Measurements from ENCODE around the gene CCNG1. TPM values are rescaled to one million over a fixed set of nuclear protein-coding genes. Genes with fewer than 3 reads are reported as not detected.

CCNG1 gene
- total RNA-seq, 1 donor: 258 TPM

DNA sequence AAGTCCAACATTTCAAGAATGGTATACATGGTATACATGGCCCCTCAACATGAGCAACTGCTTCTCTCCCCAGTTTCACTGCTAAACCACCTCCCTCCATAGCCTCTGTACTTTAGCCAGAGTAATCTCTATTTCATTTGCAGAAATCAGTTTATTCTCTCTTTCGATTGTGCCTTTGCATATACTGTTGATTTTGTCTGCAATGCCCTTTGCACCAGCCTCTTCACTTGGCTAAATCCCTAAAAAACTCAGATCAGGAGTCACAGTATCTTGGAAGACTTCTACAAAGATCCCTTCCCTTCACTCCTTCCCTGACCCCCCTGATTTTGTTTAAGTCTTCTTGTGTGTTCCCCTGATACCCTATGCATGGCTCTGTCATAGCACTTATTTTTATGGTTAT is 4.9 kb upstream of the CCNG1 start:
- H3K4me3 ChIP-seq (ENCODE audit: low read depth, low read length): no peak overlapping the region
- DNase-seq (ENCODE audit: low read depth): no peak
- TF ChIP-seq, protein P1, sequence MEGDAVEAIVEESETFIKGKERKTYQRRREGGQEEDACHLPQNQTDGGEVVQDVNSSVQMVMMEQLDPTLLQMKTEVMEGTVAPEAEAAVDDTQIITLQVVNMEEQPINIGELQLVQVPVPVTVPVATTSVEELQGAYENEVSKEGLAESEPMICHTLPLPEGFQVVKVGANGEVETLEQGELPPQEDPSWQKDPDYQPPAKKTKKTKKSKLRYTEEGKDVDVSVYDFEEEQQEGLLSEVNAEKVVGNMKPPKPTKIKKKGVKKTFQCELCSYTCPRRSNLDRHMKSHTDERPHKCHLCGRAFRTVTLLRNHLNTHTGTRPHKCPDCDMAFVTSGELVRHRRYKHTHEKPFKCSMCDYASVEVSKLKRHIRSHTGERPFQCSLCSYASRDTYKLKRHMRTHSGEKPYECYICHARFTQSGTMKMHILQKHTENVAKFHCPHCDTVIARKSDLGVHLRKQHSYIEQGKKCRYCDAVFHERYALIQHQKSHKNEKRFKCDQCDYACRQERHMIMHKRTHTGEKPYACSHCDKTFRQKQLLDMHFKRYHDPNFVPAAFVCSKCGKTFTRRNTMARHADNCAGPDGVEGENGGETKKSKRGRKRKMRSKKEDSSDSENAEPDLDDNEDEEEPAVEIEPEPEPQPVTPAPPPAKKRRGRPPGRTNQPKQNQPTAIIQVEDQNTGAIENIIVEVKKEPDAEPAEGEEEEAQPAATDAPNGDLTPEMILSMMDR (IDR thresholded peaks at IDR 0.05; ENCODE audit: insufficient read depth, low read length): no peak

DNA sequence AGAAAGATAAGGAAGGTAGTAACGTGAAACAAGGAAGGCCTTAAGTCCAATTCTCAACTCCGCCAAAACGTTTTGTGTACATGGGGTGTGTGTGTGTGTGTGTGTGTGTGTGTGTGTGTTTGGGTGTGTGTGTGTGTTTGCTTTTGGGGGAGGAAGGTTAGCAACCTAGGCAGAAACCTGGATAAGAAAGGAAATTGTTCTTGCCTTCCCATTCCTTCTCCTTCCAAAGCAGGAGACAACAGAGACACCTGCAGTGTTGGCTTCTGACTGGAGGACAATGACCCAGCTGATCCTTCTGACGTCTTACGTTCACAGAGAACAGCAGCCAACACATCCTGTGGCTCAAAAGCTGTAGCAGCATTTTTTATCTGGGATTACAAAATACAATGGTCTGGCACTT is 4.1 kb upstream of the CCNG1 start:
- TF ChIP-seq, protein P1 (IDR thresholded peaks at IDR 0.05; ENCODE audit: insufficient read depth, low read length): no peak
- peak; percentile 13 for DNase-seq (ENCODE audit: low read depth)
- no peak overlapping the region for H3K4me3 ChIP-seq (ENCODE audit: low read depth, low read length)

- no peak overlapping the region for H3K4me3 ChIP-seq (ENCODE audit: low read depth, low read length)
- peak; percentile 61 for DNase-seq (ENCODE audit: low read depth)
- TF ChIP-seq, protein P1 (IDR thresholded peaks at IDR 0.05; ENCODE audit: insufficient read depth, low read length): no peak
These were observed 3.0 kb upstream of the CCNG1 start for GRCh38 chr5:163434401-163434866.

DNA sequence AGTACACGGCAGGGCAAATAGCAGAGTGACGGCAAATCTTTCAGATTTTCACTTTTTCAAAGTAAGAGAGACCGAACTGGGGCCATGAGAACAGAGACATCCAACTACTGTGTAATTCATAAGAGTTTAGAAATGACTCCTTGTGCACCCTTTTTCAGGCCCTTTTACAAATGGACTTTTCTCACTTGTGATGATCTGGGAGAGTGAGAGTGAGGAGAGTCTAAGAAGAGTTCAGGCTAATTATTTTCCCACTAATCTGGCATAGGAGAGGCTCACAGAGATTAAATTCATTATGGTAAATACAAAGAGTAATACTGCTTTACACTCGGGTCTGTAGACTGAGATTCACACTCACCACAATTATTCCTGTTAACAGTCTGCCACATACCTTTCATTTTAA is 880 bp upstream of the CCNG1 start:
- no peak overlapping the region for H3K4me3 ChIP-seq (ENCODE audit: low read depth, low read length)
- TF ChIP-seq, protein P1 (IDR thresholded peaks at IDR 0.05; ENCODE audit: insufficient read depth, low read length): no peak
- no peak for DNase-seq (ENCODE audit: low read depth)

- peak overlapping the region; percentile 65 for H3K4me3 ChIP-seq (ENCODE audit: low read depth, low read length)
- TF ChIP-seq, protein P1 (IDR thresholded peaks at IDR 0.05; ENCODE audit: insufficient read depth, low read length): no peak
- DNase-seq (ENCODE audit: low read depth): no peak
These were observed 435 bp upstream of the CCNG1 start for GRCh38 chr5:163437011-163437308.

DNA sequence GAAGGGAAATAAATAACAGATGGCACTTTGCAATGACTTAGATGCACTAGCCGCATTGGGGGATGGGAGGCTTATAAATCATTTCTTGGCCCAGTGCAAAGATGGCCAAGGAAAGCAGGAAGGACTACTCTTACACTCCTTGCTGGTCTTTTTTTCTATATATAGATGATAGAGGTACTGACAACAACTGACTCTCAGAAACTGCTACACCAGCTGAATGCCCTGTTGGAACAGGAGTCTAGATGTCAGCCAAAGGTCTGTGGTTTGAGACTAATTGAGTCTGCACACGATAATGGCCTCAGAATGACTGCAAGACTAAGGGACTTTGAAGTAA is 1.7 kb downstream of the CCNG1 start:
- TF ChIP-seq, protein P1 (IDR thresholded peaks at IDR 0.05; ENCODE audit: insufficient read depth, low read length): no peak
- DNase-seq (ENCODE audit: low read depth): peak; percentile 46
- peak overlapping the region; percentile 97 for H3K4me3 ChIP-seq (ENCODE audit: low read depth, low read length)

DNA sequence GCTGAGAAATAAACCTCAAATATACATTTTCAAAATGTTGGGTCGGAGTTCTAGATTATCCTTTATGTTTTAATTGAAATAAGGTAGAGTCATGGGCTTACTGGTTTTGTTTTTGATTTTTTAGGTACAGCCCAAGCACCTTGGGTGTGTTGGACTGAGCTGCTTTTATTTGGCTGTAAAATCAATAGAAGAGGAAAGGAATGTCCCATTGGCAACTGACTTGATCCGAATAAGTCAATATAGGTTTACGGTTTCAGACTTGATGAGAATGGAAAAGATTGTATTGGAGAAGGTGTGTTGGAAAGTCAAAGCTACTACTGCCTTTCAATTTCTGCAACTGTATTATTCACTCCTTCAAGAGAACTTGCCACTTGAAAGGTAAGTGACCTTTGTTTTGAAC is 3.6 kb downstream of the CCNG1 start:
- TF ChIP-seq, protein P1 (IDR thresholded peaks at IDR 0.05; ENCODE audit: insufficient read depth, low read length): no peak
- DNase-seq (ENCODE audit: low read depth): no peak
- no peak overlapping the region for H3K4me3 ChIP-seq (ENCODE audit: low read depth, low read length)
